HepG2 (cell line): ENCODE measurements around the gene PLD4. TPM values are rescaled to one million over a fixed set of nuclear protein-coding genes. Genes with fewer than 3 reads are reported as not detected.

ENCODE experiments used
- ATAC-seq: fragments of 200-7000 bp; cut with Tn5 transposase; 3 replicates; pipeline ENCODE4 v1.9.1; 2020; ENCODE audit warnings: mild to moderate bottlenecking, moderate library complexity
- BruUV-seq: library from RNA; stranded (reverse); fragments of 400-500 nt; replicated peaks from 2 replicates; lab custom pipeline; 2021; lab: Mats Ljungman, UMichigan
- CTCF ChIA-PET: fragments of 300-600 bp; formaldehyde crosslinking; extraction: SDS; loops from one replicate; lab custom pipeline; 2021; ENCODE audit warnings: low total read pairs, inconsistent platforms, low intra/inter-chr PET ratio; lab: Yijun Ruan, JAX
- POLR2A ChIA-PET: fragments of 350-600 bp; sonication (Branson Sonifier 250); formaldehyde crosslinking; loops from one replicate; lab custom pipeline; 2020; ENCODE audit warnings: antibody characterized with exemption, inconsistent platforms; lab: Yijun Ruan, JAX
- DNase-seq: peaks from one replicate; pipeline ENCODE4 v3.0.0-alpha.2; 2015; ENCODE audit warnings: low spot score
- FAIRE-seq: peaks from 3 replicates; lab custom pipeline; 2011; peaks lifted over from hg19 to GRCh38; lab: Jason Lieb, UNC
- H2AFZ ChIP-seq: one replicate; pipeline ENCODE4 v1.6.1; 2011; ENCODE audit warnings: low read length, inconsistent platforms
- H3K27ac ChIP-seq: fragments of 300-600 bp; 3 replicates; pipeline ENCODE4 v1.8.0; 2011; ENCODE audit warnings: mixed run types, mild to moderate bottlenecking, mixed read lengths, low read length, inconsistent platforms; ENCODE audit not compliant: insufficient read depth; ENCODE audit errors: extremely low read length
- H3K27me3 ChIP-seq, 2 experiments: fragments of 200-600 bp in 1 of 2; 2 replicates in 1 of 2; 3 replicates in 1 of 2; pipeline versions ENCODE4 v1.6.0 to v1.8.0; 2011; ENCODE audit warnings: low read length in 2 of 2, mild to moderate bottlenecking in 2 of 2, moderate library complexity in 2 of 2, inconsistent platforms in 1 of 2; ENCODE audit not compliant: insufficient read depth in 2 of 2, control insufficient read depth in 1 of 2
- H3K36me3 ChIP-seq, 2 experiments: fragments of 200-600 bp in 1 of 2; replicated peaks in 1 of 2; 2 replicates in 1 of 2; 3 replicates in 1 of 2; pipeline versions ENCODE4 v1.5.1 to v1.8.0; 2011; ENCODE audit warnings: low read length in 2 of 2, inconsistent platforms in 1 of 2; ENCODE audit not compliant: insufficient read depth in 2 of 2, control insufficient read depth in 1 of 2
- H3K4me1 ChIP-seq: 2 replicates; pipeline ENCODE4 v1.5.1; 2012; ENCODE audit warnings: low read length, inconsistent platforms; ENCODE audit not compliant: insufficient read depth
- H3K4me2 ChIP-seq: 2 replicates; pipeline ENCODE4 v1.6.0; 2011; ENCODE audit warnings: low read depth, low read length, inconsistent platforms
- H3K4me3 ChIP-seq, 3 experiments: fragments of 200-600 bp in 1 of 3; sonication (generic), shearing (Covaris generic) in 1 of 3; replicated peaks in 1 of 3; 2 replicates each; pipeline ENCODE4 v1.5.1; 2011 to 2016; ENCODE audit warnings: low read length in 3 of 3, inconsistent platforms in 2 of 3, low read depth in 2 of 3, mild to moderate bottlenecking in 2 of 3, control low read depth in 1 of 3, mixed read lengths in 1 of 3; ENCODE audit not compliant: insufficient read depth in 1 of 3
- H3K79me2 ChIP-seq: one replicate; pipeline ENCODE4 v1.6.1; 2011; ENCODE audit warnings: low read length, inconsistent platforms; ENCODE audit not compliant: insufficient read depth
- H3K9ac ChIP-seq: 2 replicates; pipeline ENCODE4 v1.6.0; 2011; ENCODE audit warnings: mild to moderate bottlenecking, low read depth, low read length, inconsistent platforms; ENCODE audit not compliant: insufficient read depth
- H3K9me3 ChIP-seq: 2 replicates; pipeline ENCODE4 v1.5.1; 2012; ENCODE audit warnings: mild to moderate bottlenecking, low read length
- H4K20me1 ChIP-seq: 2 replicates; pipeline ENCODE4 v1.6.0; 2011; ENCODE audit warnings: inconsistent platforms, mild to moderate bottlenecking, low read length, moderate library complexity; ENCODE audit not compliant: insufficient read depth
- NCOA5 ChIP-seq: sonication (generic); formaldehyde crosslinking; IDR thresholded peaks from 2 replicates; pipeline ENCODE4 v1.4.0; 2020; ENCODE audit warnings: missing genetic modification reagents
- SALL2 ChIP-seq: sonication (generic); formaldehyde crosslinking; IDR thresholded peaks from 2 replicates; pipeline ENCODE4 v1.8.1; 2023; ENCODE audit warnings: mild to moderate bottlenecking, missing genetic modification reagents, inconsistent platforms
- SMARCC2 ChIP-seq: fragments of 450-650 bp; IDR thresholded peaks from 2 replicates; pipeline ENCODE4 v1.6.1; 2017; ENCODE audit warnings: antibody characterized with exemption, mild to moderate bottlenecking
- TOE1 ChIP-seq: sonication (generic); formaldehyde crosslinking; IDR thresholded peaks from 2 replicates; pipeline ENCODE4 v1.4.0; 2020; ENCODE audit warnings: mild to moderate bottlenecking, missing genetic modification reagents
- ZFP37 ChIP-seq: sonication (generic); formaldehyde crosslinking; IDR thresholded peaks from 2 replicates; pipeline ENCODE4 v1.4.0; 2020; ENCODE audit warnings: missing genetic modification reagents, borderline replicate concordance
- ZNF124 ChIP-seq: sonication (generic); formaldehyde crosslinking; IDR thresholded peaks from 2 replicates; pipeline ENCODE4 v1.4.0; 2020; ENCODE audit warnings: missing genetic modification reagents
- ZNF275 ChIP-seq: sonication (generic); formaldehyde crosslinking; IDR thresholded peaks from 2 replicates; pipeline ENCODE4 v1.8.0; 2022; ENCODE audit warnings: missing genetic modification reagents, mild to moderate bottlenecking, inconsistent platforms, borderline replicate concordance
- ZSCAN29 ChIP-seq: sonication (generic); formaldehyde crosslinking; conservative IDR thresholded peaks from 2 replicates; pipeline ENCODE4 v1.4.0; 2020; ENCODE audit warnings: mild to moderate bottlenecking, missing genetic modification reagents
- WGBS: methylation state at CpG from one replicate; pipeline ENCODE4 v1.1.6; 2017; ENCODE audit warnings: low lambda C conversion rate; 5-methylcytosine and 5-hydroxymethylcytosine counted together
- in situ Hi-C: cut with HindIII; loops from 2 replicates; pipeline ENCODE4 v1.10.0; 2017; ENCODE audit warnings: low pct_unique_long_range_greater_than_20kb; ENCODE audit not compliant: extremely low pct_ligation_motif_present
- intact Hi-C: fragments of 100-400 bp; cut with micrococcal nuclease; formaldehyde crosslinking; loops from one replicate; pipeline ENCODE4 v1.10.0; 2022; ENCODE audit not compliant: unreplicated experiment
- polyA plus RNA-seq, 8 experiments: library from polyadenylated mRNA; depleted of rRNA in 3 of 8; stranded (reverse) in 7 of 8; unstranded in 1 of 8; fragments of >200 nt; fragmentation: Illumina TruSeq in 4 of 8; extraction: Trizol in 4 of 8; gene quantifications; 2 replicates each; pipeline versions ENCODE4 v1.2.1 to v1.2.3, GENCODE V29; 2011 to 2016; ENCODE audit warnings: low read depth in 4 of 8, missing spikeins in 1 of 8, mixed read lengths in 1 of 8; ENCODE audit not compliant: insufficient read depth in 1 of 8
- total RNA-seq, 5 experiments: library from RNA; depleted of rRNA; stranded (reverse); fragments of >200 nt; fragmentation: Illumina TruSeq; extraction: Trizol; gene quantifications; 2 replicates each; pipeline ENCODE4 v1.2.3, GENCODE V29; 2016; ENCODE audit warnings: low read depth in 1 of 5
- TF ChIP-seq, protein P1 (sequence below), 2 experiments: sonication (generic) in 1 of 2; formaldehyde crosslinking in 1 of 2; IDR thresholded peaks; 2 replicates each; pipeline versions ENCODE4 v1.5.1 to v1.6.1; 2011 to 2020; ENCODE audit warnings: borderline replicate concordance in 1 of 2, low read depth in 1 of 2, low read length in 1 of 2, mild to moderate bottlenecking in 1 of 2, missing genetic modification reagents in 1 of 2, moderate library complexity in 1 of 2
- TF ChIP-seq, protein P2 (sequence below): IDR thresholded peaks from 2 replicates; pipeline ENCODE4 v1.6.1; 2016; ENCODE audit warnings: low read depth, borderline replicate concordance
- TF ChIP-seq, protein P3 (sequence below): sonication (generic); formaldehyde crosslinking; IDR thresholded peaks from 2 replicates; pipeline ENCODE4 v1.8.0; 2022; ENCODE audit warnings: mild to moderate bottlenecking, missing genetic modification reagents, moderate library complexity
- TF ChIP-seq, protein P4 (sequence below): sonication (generic); formaldehyde crosslinking; IDR thresholded peaks from 2 replicates; pipeline ENCODE4 v1.4.0; 2020; ENCODE audit warnings: missing genetic modification reagents

The PLD4 gene
- total and polyA plus RNA-seq, 2 of the 13 experiments (the other 11 are each of a cell fraction or from before 2014, with no cell fraction given): not detected

DNA sequence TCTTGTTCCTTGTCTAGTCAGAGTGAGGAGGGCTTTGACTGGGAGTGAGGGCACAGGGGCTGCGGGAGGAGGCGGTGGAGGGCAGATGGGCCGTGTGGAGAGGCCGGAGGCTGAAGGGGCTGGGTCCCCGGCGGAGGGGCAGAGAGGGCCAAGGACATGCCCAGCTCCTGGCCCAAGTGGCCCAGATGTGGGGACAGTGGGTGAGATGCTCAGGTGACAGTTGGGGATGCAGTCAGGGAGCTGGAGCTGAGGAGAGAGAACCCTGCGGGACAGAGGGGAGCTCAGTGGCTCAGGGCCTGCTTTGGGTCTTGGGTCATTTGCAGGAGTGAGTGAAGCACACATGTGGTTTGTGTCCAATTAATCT lies 26.5 kb upstream of the PLD4 start (continued):
- TF ChIP-seq, protein P1, sequence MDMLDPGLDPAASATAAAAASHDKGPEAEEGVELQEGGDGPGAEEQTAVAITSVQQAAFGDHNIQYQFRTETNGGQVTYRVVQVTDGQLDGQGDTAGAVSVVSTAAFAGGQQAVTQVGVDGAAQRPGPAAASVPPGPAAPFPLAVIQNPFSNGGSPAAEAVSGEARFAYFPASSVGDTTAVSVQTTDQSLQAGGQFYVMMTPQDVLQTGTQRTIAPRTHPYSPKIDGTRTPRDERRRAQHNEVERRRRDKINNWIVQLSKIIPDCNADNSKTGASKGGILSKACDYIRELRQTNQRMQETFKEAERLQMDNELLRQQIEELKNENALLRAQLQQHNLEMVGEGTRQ (IDR thresholded peaks at IDR 0.05; ENCODE audit: low read depth, low read length): no peak
- TF ChIP-seq, protein P1 (CRISPR knock-in tag; IDR thresholded peaks at IDR 0.05; ENCODE audit: borderline replicate concordance): no peak
- no peak for TF ChIP-seq SALL2 (CRISPR knock-in tag)
- TF ChIP-seq, protein P2, sequence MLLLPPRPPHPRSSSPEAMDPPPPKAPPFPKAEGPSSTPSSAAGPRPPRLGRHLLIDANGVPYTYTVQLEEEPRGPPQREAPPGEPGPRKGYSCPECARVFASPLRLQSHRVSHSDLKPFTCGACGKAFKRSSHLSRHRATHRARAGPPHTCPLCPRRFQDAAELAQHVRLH (CRISPR knock-in tag): no peak

DNA sequence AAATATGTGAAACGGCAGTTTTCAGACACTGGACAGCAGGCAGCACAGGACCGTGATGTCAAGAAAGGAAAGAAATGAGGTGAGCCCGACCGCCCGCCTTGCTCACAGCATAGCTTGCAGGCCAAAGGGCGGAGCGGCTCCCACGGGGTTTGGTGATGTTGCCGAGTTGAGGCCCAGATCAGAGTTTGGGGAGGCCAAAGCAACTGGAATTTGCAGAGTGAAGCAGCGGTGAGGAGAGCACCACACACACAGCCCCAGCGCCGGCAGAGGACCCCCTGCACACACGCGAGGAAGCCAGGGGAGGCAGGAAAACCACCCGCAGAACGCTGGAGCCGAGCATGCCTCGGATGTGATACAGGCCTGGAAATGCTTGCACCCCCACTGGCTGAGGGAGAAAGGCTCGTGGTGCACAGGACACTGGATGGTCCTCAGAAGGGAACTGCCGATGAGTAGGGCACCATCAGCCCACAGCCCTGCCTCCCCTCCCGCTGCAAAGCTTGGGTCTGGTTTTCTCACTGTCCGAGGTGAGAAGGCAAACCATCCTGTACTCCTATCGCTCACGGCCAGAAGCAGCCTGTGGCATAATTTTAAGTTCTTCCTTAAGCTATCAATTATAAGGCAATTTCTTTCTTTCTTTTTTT lies 25.7 kb upstream of the PLD4 start:
- Histone ChIP-seq H3K79me2 (no peaks in the 10 kb centered on the region), H3K9ac (no peak overlapping the region), H3K4me3 (no peak overlapping the region), H3K27me3 (peaks cover 1 to 21% of the 10 kb centered on the region in 2 experiments; a peak in 4 of 5 replicates), H3K27ac (no peak overlapping the region), H3K4me2 (no peak overlapping the region), H4K20me1 (no peaks in the 10 kb centered on the region), H3K4me1 (peaks cover 9% of the 10 kb centered on the region; the same call in 1 of the 2 replicates), H3K9me3 (no peaks in the 10 kb centered on the region), H3K36me3 (no peaks in the 10 kb centered on the region), H2AFZ (no peak overlapping the region)
- in situ Hi-C loops: no loop called here
- intact Hi-C loops: no loop called here
- no peak for DNase-seq
- no peak for ATAC-seq
- POLR2A ChIA-PET: no interaction called here
- 65% methylated on average over 20 of the region's 24 CpGs for WGBS
- TF ChIP-seq, protein P3, sequence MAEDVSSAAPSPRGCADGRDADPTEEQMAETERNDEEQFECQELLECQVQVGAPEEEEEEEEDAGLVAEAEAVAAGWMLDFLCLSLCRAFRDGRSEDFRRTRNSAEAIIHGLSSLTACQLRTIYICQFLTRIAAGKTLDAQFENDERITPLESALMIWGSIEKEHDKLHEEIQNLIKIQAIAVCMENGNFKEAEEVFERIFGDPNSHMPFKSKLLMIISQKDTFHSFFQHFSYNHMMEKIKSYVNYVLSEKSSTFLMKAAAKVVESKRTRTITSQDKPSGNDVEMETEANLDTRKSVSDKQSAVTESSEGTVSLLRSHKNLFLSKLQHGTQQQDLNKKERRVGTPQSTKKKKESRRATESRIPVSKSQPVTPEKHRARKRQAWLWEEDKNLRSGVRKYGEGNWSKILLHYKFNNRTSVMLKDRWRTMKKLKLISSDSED (CRISPR knock-in tag): no peak
- TF ChIP-seq ZSCAN29 (CRISPR knock-in tag) (no peak), NCOA5 (CRISPR knock-in tag) (no peak), ZNF275 (CRISPR knock-in tag) (no peak), ZFP37 (CRISPR knock-in tag) (no peak), TOE1 (no peak), ZNF124 (CRISPR knock-in tag) (no peak), SMARCC2 (no peak)
- TF ChIP-seq, protein P4, sequence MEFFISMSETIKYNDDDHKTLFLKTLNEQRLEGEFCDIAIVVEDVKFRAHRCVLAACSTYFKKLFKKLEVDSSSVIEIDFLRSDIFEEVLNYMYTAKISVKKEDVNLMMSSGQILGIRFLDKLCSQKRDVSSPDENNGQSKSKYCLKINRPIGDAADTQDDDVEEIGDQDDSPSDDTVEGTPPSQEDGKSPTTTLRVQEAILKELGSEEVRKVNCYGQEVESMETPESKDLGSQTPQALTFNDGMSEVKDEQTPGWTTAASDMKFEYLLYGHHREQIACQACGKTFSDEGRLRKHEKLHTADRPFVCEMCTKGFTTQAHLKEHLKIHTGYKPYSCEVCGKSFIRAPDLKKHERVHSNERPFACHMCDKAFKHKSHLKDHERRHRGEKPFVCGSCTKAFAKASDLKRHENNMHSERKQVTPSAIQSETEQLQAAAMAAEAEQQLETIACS (CRISPR knock-in tag): no peak
- CTCF ChIA-PET: no interaction called here
- FAIRE-seq: no peak
- no TSS peak for BruUV-seq
